HG02870 (cell line): ENCODE data around the gene ZNF606.
"Not testable (repeated sequence)": the region's sequence is repeated elsewhere in the genome, so short reads cannot be mapped to it uniquely, and the experiment has no call there.

ENCODE experiments used
- ATAC-seq: cut with Tn5 transposase; IDR thresholded peaks from one replicate; pipeline ENCODE4 v1.9.1; 2021; ENCODE audit warnings: mild to moderate bottlenecking, moderate library complexity; ENCODE audit not compliant: unreplicated experiment

ZNF606 gene

DNA sequence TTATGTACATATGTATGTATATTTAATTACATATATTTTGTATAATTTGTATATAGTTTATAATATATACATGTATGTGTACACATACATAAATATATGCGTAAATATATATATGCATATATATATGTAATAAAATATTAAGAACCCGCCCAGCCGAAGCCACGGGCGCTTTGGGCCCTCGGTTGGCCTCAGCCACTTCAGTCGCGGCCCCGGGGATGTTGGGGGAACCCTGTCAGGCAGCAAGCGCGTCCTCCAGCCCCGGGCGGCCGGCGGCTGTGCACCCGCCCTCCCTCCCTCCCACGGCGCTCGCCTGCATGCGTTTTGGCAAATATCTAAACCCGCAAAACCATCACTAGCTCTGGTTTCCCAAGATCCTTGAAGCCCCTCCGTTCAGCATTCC lies 7.9 kb upstream of the ZNF606 start:
- no peak for ATAC-seq

DNA sequence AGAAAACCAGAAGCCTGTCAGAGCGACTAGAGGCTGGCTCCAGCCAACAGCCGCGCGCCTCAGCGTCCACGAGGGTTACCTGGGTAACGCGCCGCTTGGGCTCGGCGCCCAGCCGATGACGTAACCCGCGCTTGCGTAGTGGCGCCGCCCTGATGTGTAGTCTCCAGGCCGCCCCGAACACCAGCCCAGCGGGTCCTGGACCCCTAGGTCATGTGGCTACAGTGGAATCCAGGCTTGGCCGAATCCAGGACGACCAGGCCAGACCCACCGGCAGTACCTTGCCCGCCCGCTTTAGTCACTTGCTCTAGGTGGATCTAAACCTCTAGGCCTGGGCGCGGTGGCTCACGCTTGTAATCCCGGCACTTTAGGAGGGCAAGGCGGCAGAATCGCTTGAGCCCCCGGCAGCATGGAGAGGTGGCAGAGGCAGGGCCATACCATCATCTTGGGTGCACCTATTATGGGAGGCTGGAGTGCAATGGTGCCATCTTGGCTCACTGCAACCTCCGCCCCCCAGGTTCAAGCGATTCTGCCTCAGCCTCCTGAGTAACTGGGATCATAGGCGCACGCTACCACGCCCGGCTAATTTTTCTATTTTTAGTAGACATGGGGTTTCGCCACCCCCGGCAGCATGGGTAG lies 7.2 kb upstream of the ZNF606 start:
- ATAC-seq: no peak

DNA sequence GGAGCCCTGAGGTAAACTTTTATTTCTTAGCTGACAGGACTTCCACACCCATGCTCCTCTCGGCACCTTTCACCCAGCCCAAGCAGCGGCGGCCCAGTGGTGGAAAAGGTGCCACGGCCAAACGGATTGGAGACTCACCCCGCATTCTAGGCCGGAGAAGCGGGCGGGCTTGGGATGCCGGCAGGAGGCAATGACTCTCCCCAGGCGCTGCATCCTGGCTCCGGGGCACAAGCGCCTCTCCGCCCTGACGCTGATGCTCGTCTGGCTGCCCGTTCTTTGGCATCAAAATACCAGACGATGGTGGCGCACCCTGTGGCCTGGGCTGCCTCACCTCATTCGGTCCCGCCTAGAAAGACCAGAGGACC lies 6.7 kb upstream of the ZNF606 start:
- no peak for ATAC-seq

DNA sequence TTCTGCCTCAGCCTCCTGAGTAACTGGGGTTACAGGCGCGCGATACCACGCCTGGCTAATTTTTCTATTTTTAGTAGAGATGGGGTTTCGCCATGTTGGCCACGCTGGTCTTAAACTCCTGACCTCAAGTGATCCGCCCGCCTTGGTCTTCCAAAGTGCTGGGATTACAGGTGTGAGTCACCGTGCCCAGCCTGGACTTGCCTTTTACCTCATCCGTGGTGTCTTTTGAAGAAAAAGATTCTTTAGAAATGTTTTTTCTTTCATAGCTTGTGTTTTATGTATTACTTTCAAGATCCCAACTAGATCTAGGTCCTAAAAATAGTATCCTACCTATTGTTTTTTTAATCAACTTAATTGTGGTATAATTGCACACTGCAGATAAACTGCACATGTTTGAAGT lies 6.3 kb upstream of the ZNF606 start:
- ATAC-seq: not testable (repeated sequence)

DNA sequence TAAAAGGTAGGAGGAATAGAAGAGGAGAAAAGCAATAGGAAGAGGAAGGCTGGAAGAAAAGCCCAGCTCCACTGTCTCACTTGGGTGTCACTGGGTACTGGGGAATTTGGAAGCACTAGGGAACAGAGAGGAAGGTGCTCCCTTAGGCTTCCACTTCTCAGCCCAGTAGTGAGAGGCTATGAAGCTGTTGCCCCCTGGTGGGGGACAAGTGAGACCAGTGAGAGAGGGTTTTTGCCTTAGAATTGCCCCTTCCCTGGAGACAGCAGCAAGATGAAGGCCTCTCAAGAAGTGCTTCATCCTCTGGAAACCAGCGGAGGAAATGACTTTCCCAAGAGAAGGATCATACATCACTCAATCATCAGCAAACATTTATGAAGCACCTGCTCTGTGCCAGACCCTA lies 4.7 kb upstream of the ZNF606 start:
- no peak for ATAC-seq

DNA sequence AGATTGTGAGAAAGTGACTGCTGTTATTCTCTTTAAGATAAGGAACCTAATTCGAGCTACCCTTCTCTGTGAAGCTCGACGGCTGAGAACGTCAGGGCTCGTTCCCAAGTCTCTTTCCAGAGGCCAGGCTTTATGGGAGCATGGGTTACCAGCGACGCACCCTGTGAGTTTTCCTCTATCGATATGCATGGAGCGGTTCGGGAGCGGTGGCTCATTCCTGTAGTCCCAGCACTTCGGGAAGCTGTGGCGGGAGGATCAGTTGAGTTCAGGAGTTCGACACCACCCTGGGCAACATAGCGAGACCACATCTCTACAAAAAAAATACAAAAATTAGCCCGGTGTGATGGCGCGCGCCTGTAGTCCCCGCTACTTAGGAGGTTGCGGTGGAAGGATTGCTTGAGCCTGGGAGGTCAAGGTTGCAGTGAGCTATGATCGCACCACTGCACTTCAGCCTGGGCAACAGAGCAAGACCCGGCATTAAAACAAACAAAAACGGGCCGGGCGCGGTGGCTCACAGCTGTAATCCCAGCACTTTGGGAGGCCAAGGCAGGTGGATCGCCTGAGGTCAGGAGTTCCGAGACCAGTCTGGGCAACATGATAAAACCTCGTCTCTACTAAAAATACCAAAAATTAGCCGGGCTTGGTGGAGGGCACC lies 681 bp upstream of the ZNF606 start:
- no peak for ATAC-seq

DNA sequence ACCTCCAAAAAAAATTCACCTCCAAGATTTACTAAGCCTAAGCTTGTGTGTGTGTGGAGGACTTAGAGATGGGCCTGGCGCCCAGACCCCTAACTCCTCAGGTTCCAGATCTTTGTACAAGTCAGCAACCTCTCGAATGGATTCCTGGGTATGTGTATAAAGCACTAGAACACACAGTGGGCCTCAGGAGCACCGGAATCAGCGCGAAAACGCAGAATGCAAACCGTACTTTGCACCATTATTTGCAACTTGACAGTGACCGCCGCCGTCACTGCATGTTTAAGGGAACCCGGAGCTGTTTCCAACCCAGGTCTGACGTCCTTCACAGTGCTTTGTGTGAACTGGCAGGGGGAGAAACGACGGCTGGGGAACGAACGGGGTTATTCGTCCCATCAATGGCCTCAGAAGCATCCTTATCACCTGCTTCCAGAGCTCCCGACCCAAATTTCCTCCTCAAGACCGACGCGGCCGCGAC lies 688 bp downstream of the ZNF606 start:
- no peak for ATAC-seq

DNA sequence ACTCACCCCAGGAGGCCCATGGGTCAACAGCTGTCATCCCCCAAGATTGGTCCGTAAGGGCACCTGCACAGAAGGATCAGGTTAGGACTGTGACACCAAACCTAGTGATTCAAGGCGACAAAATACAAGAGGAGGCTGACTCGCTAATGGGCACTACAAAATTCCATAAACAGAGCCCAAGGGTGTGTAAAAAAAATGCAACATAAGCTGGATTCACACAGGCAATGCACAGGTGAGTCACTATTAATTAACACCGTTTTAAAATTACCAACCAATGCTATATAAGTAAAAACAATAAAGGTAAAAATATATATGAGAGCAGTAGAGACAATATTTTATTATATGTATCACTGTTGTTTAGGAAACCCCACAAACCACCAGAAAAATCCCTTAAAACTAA lies 1.9 kb downstream of the ZNF606 start:
- ATAC-seq: no peak

DNA sequence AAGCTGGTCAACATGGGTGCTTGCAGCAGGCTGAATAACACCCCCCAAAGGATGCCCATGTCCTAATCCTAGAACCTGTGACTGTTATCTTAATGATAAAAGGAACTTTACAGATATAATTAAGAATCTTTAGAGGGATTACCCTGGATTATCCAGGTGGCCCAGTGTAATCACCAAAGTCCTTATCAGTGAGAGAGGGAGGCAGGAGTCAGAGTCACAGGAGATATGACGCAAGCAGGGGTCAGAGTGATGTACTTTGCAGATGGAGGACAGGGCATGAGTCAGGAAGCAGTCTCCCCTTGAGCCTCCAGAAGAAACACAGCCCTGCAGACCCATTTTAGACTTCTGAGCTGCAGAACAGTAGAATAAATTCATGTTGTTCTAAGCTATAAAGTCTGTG lies 9.8 kb downstream of the ZNF606 start:
- ATAC-seq: no peak

DNA sequence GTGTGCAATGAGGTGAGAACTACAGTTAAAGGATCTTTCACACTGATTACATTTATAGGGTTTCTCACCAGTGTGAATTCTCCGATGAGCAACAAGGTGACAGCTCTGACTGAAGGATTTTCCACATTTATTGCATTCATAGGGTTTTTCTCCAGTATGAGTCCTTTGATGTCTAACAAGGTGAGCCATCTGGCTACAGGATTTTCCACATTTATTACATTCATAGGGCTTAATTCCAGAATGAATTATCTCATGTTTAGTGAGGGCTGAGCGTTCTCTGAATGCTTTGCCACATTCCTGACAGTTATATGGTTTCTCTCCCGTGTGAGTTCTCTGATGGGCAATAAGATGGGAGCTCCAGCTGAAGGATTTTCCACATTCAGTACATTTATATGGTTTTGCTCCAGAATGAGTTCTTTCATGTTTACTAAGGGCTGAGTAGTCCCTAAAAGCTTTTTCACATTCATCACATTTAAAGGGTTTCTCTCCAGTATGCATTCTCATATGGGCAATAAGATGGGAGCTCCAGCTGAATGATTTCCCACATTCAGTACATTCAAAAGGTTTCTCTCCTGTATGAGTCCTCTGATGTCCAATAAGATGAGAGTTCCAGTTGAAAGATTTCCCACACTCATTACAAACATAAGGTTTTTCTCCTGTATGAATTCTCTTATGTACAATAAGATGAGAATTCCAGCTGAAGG lies 23.9 kb downstream of the ZNF606 start:
- ATAC-seq: no peak

DNA sequence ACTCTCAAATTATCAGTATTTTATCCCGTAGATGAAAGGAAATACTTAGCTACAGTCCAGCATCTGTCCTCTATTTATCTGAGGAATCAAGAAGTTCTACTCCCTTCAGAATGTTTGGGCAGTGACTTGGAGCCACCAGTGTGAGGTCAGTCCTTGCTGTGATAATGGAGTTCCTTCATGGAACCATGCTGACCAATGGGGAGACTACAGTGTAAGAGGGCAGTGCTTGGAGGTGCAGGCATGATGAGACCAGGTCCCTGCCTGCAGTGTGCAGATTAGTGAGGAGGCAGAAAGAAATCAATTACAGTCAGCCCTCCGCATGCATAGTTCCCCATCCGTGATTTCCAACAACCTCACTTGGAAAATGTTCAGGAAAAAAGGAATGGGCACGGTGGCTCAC lies 28.2 kb downstream of the ZNF606 start, which contains the start of gene C19orf18:
C19orf18 (minus strand) TSS at position 101 of the 400 bp plus-strand sequence. CDS start 102 bp downstream, outside the sequence.
- ATAC-seq: no peak

DNA sequence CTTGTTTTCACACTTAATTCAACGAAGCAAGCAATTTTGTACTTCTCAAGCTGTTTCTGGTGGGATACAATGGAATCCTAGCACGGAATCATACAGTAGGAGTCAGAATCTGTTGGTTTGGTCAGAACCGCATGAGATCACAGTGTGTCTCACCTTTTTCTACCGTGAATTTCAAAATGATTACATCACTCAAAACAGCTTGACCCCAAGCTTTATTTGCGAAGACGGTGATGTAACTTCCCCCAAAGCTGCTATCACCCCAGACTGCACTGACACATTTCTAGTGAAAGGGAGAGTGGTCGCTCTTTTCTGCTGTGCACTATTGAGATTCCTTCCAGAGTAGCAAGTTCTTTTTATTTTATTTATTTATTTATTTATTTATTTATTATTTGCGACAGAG lies 37.9 kb downstream of the ZNF606 start:
- no peak for ATAC-seq

DNA sequence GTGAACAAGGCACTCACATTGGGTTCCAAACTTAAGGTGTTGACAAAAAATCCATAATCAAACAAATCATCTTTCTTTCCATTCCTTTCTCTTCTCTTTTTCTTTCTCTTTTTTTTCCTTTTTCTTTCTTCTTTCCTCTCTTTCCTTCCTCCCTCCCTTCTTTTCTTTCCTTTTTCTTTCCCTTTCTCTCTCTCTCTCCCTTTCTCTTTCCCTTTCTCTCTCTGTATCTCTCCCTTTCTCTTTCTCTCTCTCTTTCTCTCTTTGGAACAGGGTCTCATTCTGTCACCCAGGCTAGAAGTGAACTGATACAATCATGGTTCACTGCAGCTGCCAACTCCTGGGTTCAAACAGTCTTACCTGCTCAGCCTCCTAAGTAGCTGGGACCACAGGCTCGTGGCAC lies 40.8 kb downstream of the ZNF606 start:
- ATAC-seq: no peak

DNA sequence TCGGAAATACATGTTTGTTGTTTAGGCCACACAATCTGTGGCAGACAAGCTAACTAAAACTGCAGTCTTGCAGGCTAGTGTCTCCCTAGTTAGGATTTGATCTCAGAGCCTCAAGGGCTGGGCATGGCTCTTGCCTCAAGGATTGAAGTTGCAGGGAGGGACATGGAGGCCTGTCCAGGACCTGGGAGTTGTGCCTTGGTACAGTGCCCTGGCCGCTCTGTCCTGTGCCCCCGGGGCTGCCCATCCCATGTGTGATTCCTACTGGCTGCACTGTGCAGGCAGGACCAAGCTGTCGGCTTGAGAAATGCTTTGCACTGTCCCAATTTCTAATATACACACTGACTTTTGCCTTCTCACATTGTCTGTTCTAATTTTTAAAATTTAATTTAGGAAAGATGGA lies 47.6 kb downstream of the ZNF606 start:
- ATAC-seq: no peak

DNA sequence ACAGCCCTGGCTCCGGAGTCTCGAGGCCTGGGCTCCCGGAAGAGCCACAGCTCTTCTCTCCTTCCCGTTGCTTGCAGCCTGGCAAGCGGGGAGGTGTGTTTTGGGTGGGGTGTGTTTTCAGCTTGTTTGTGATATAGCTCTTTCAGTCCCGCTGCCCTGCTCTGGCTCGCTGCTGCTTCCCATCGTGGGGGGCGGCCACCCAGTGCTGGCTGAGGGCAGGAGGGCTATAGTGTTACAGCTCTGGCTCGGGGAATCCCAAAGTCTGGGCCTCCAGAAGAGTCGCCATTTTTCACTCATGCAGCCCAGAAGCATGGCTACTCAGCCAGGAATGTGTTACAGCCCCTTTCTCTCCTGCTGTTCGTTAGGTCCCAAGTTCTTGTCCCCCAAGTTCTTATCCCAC lies 52.9 kb downstream of the ZNF606 start:
- no peak for ATAC-seq

DNA sequence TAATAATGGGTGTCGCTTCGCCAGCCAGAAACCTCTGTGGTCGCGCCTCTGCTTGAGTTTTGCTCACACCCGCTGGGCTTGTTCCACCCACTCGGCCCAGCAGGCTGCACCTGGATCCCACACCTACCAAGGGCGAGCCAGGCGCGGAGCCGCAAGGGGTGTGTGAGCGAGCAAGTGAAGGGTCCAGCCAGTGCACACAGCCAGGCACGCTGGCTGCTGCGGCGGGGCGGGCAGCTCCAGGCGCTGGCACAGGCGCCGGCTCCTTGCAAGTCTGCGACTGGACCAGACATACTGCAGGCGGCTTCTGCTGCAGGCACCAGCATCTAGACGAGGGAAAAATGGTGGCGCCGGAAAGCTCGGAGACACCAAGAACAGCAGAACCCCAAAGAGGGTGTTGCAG lies 53.3 kb downstream of the ZNF606 start:
- no peak for ATAC-seq

DNA sequence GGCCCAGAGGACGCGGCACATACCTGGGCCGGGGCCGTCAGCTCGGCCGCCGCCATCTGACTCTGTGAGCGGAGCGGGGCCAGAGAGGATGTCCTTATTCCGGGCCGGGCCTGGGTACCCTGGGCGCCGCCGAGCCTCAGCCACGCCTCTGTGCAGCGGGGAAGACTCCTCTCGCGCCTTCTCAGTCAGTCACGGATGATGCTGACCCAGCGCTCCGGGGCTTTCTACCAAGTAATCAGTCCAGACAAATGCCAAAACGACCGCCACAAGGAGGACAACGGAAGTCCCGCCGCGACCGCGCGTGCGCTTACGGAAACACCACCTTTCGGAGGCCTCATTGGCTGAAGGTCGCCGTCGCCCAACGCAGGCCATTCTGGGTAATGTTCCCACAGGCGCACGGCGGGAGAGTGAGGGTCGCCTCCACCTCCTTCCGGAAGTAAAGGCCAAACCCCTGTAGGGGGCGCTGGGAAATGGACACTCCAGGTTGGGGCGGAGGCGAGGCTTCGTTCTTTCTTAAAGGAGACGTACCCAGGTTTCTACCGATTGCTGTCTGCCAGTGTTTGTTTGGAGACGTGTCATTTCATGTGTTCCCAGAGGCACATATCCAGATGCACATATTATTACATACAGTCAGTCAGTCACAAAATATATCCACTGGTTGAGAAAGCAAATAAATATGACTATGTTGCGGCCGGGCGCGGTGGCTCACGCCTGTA lies 55.0 kb downstream of the ZNF606 start, which contains the start of gene ZNF256:
ZNF256 (minus strand) TSS at position 288 of the 716 bp plus-strand sequence; CDS start at position 56, 232 bp downstream.
- ATAC-seq: peak; percentile 94

DNA sequence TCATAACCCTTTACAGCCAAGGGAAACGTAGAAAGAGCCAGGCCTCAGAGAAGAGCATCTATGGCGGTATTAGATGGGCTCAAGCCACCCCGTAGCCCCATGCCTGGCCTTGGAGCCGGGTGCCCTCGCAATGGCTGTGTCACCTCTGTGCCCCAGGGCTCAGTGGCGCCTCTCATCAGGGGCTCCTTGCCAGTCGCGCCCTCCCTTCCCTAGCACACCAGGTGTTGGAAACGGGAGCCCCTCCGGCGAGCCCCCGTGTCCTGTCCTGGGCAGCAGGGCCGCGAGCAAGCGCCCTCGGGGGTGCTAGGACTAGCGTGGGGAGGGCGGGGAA lies 55.6 kb downstream of the ZNF606 start:
- ATAC-seq: no peak

DNA sequence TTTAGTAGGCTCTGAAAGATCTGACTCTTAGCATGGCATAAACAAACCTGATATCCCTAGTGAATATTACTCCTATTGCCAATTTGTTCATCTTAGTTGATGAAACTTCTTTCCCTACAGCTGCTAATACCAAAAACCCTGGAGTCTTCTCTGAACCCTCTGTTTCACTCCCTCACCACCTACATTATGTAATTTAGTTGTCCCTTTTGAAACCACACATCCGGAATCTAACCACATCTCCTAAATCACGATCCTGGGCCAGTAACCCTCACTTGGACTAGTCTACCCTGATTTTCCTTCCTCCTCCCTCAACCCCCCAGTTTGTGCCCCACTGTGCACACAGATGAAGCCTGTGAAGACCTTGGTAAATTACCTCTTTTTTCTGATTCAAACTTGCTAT lies 56.3 kb downstream of the ZNF606 start:
- no peak for ATAC-seq

DNA sequence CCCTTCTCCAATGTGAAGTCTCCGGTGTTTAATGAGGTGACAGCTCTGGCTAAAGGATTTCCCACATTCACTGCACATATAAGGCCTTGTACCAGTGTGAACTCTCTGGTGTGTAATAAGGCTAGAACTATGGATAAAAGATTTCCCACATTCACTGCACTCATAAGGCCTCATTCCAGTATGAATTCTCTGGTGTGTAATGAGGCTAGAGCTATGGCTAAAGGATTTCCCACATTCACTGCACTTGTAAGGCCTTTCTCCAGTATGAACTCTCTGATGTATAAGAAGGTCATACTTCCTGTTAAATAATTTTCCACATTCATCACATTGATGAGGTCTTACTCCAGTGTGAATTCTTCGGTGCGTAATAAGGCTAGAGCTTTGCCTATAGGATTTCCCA lies 61.0 kb downstream of the ZNF606 start:
- no peak for ATAC-seq

DNA sequence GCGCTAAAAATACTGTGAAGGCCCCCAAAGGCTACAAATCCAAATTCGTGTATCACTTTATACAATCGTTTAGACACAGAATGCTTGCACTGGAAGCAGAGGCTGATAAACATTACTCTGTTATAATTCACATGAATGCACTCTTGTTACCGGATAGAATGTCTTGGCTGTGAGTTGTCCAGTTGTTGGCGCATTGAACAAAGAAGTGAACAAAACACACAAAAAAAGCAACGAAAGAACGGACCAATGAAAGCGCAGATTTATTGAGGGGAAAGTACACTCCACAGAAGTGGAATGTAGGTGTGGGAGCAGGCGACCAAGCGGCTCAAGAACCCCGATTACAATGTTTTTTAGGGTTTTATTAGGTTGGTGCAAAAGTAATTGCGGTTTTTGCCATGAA lies 66.9 kb downstream of the ZNF606 start:
- ATAC-seq: no peak
